Muscle of arm (tissue), 12 donors: Measurements from ENCODE around the gene SV2B. TPM values are rescaled to one million over a fixed set of nuclear protein-coding genes. Genes with fewer than 3 reads are reported as not detected.
A peak's percentile ranks its signal among the peaks of the same experiment; 100 is the strongest.

Experiments
- DNase-seq: peaks from one replicate; pipeline ENCODE4 v3.0.0-alpha.2; 2013
- polyA plus RNA-seq, 12 donors: library from polyadenylated mRNA; unstranded; fragments of 120-200 nt; gene quantifications; one replicate each; pipeline ENCODE4 v1.2.1, GENCODE V29; 2013; ENCODE audit not compliant: insufficient read length in 12 of 12

Gene SV2B
- polyA plus RNA-seq, 12 donors, result 0.94 to 5.4 (median 3.1) TPM; not detected in 1

GRCh38 chr15:91136386-91136923 lies 36.4 kb downstream of the SV2B start:
- DNase-seq, result no peak

GRCh38 chr15:91140601-91141000 lies 40.5 kb downstream of the SV2B start:
- no peak for DNase-seq

- DNase-seq, result no peak
Measured at GRCh38 chr15:91141097-91141496, 41.0 kb downstream of the SV2B start.

- DNase-seq, result no peak
Measured at GRCh38 chr15:91142106-91142744, 42.2 kb downstream of the SV2B start.

- no peak for DNase-seq
Measured at GRCh38 chr15:91142946-91143345, 42.9 kb downstream of the SV2B start.

- DNase-seq, result no peak
Measured at GRCh38 chr15:91146728-91147127, 46.7 kb downstream of the SV2B start.

GRCh38 chr15:91148243-91148642 lies 48.2 kb downstream of the SV2B start:
- no peak for DNase-seq

- no peak for DNase-seq
Measured at GRCh38 chr15:91150502-91151160, 50.6 kb downstream of the SV2B start.

GRCh38 chr15:91151781-91152563 lies 51.9 kb downstream of the SV2B start:
- DNase-seq, result no peak

GRCh38 chr15:91152896-91153581 lies 53.0 kb downstream of the SV2B start:
- no peak for DNase-seq

GRCh38 chr15:91153954-91154353 lies 53.9 kb downstream of the SV2B start:
- DNase-seq, result no peak

GRCh38 chr15:91156175-91156726 lies 56.2 kb downstream of the SV2B start:
- no peak for DNase-seq

GRCh38 chr15:91158415-91159394 lies 58.6 kb downstream of the SV2B start:
- no peak for DNase-seq

GRCh38 chr15:91165850-91166249 lies 65.8 kb downstream of the SV2B start:
- DNase-seq, result no peak

GRCh38 chr15:91168457-91168856 lies 68.4 kb downstream of the SV2B start:
- DNase-seq, result no peak

GRCh38 chr15:91171334-91171733 lies 71.3 kb downstream of the SV2B start:
- DNase-seq, result no peak

GRCh38 chr15:91182101-91182500 lies 82.0 kb downstream of the SV2B start:
- DNase-seq, result no peak

- no peak for DNase-seq
Measured at GRCh38 chr15:91183596-91183995, 83.5 kb downstream of the SV2B start.

- DNase-seq, result no peak
Measured at GRCh38 chr15:91184441-91184840, 84.4 kb downstream of the SV2B start.

GRCh38 chr15:91186904-91187656 lies 87.0 kb downstream of the SV2B start:
- DNase-seq, result peak; percentile 15
